Activated CD8-positive, alpha-beta T cell treated with anti-CD3 and anti-CD28 coated beads, Interleukin-2, amount 10 ng/mL, durations not matched to agents 7 days and 5 days (primary cell): ENCODE data around the gene ABI1. TPM values are rescaled to one million over a fixed set of nuclear protein-coding genes. Genes with fewer than 3 reads are reported as not detected.
A peak's percentile ranks its signal among the peaks of the same experiment; 100 is the strongest.
"Not testable (repeated sequence)": the region's sequence is repeated elsewhere in the genome, so short reads cannot be mapped to it uniquely, and the experiment has no call there.

Experiments
- ATAC-seq: fragments of 150-1000 bp; cut with Tn5 transposase; one replicate; pipeline ENCODE4 v1.10.0; 2021; ENCODE audit warnings: moderate library complexity
- CTCF ChIA-PET: fragments of 350-600 bp; sonication (Branson Sonifier 250); formaldehyde crosslinking; loops from one replicate; lab custom pipeline; 2021; ENCODE audit warnings: antibody characterized with exemption; lab: Charles Lee
- POLR2A ChIA-PET: fragments of 350-600 bp; sonication (Branson Sonifier 250); formaldehyde crosslinking; loops from one replicate; lab custom pipeline; 2021; ENCODE audit warnings: antibody characterized with exemption; lab: Charles Lee
- DNase-seq: peaks from one replicate; pipeline ENCODE4 v3.0.0-alpha.2; 2020
- H3K27ac Mint-ChIP-seq: one replicate; pipeline ENCODE4 v1.8.0; 2021; ENCODE audit warnings: mild to moderate bottlenecking, mixed read lengths
- H3K27me3 Mint-ChIP-seq: one replicate; pipeline ENCODE4 v1.8.0; 2021; ENCODE audit warnings: low read depth, mixed read lengths
- H3K36me3 Mint-ChIP-seq: one replicate; pipeline ENCODE4 v1.8.0; 2021; ENCODE audit warnings: low read depth, mixed read lengths
- H3K4me1 Mint-ChIP-seq: one replicate; pipeline ENCODE4 v1.8.0; 2021; ENCODE audit warnings: low read depth, mixed read lengths
- H3K4me3 Mint-ChIP-seq: one replicate; pipeline ENCODE4 v1.8.0; 2021; ENCODE audit warnings: mild to moderate bottlenecking, mixed read lengths
- H3K9me3 Mint-ChIP-seq: one replicate; pipeline ENCODE4 v1.8.0; 2022; ENCODE audit warnings: mixed read lengths; ENCODE audit not compliant: insufficient read depth
- total RNA-seq, 2 experiments: library from RNA; stranded (reverse); gene quantifications; one replicate each; pipeline ENCODE4 v1.2.3, GENCODE V29; 2021

Gene ABI1
- total RNA-seq = 10 to 100 TPM; 46.9 to 49.7 TPM

DNA sequence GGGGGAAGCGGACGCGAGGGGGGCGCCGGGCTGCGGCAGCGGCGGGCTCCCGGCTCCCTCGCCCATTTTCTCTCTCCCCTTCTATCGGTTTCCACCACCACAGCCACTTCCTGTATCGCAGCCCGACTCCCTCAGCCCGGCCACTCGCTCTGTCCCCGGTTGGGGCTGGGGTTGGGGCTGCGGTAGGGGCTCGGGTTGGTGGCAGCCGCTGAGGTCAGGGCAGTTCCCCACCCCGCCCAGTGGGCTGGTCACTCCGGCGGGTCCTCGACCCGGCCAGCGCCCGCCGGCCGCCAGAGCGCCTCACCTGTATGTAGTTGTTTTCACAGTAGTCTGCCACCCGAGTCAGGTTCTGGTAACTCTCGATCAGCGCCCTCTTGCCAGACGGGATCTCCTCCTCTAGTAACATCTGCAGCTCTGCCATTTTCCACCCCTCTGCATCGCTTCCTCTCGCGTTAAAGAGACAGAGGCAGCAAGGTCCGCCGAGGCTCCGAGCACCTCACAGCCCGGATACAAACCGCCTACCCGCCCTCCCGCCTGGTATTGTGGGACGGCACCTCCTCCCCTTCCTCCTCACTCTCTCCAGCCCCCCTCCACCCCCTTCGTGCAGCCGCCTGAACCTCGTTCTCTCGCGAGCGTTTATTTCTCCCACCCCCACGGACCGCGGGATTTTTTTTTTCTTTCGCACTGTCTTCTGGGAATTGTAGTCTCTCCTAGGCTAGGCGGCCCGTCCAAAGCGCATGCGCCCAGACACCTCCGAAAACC lies at the start of gene ABI1:
Gene ABI1 (minus strand): TSS at position 516 of the 762 bp plus-strand sequence. CDS start 95 bp downstream, at position 421.
- Mint-ChIP-seq H3K36me3 (peaks cover 11% of the 10 kb centered on the region), H3K27me3 (peaks cover 10% of the 10 kb centered on the region), H3K4me1 (peaks cover 30% of the 10 kb centered on the region), H3K4me3 (peak within 1 kb of the TSS; percentile 95), H3K27ac (peak within 1 kb of the TSS; percentile 100), H3K9me3 (no peaks in the 10 kb centered on the region)
- ATAC-seq (peak; percentile 90), DNase-seq (peak; percentile 99)
- ChIA-PET CTCF (interaction anchor here (0.6 to 2.3 kb wide), 17 partner anchors 10 to 525 kb away, joined by 3 to 23 read pairs (median 4); partner anchors contain the start of gene PDSS1), POLR2A (interaction anchor here (0.5 to 1.6 kb wide), 6 partner anchors 10 to 294 kb away, joined by 3 to 6 read pairs (median 4); partner anchors contain the start of genes PDSS1 and YME1L1)

- H3K27me3 Mint-ChIP-seq = no peaks in the 10 kb centered on the region
- H3K36me3 Mint-ChIP-seq = no peaks in the 10 kb centered on the region
- CTCF ChIA-PET = interaction anchor here (1.0 kb wide), 1 partner anchor 306 kb away, joined by 3 read pairs; no protein-coding TSS in a partner anchor
- H3K4me3 Mint-ChIP-seq = no peak overlapping the region
- H3K4me1 Mint-ChIP-seq = peaks cover 4% of the 10 kb centered on the region
- H3K9me3 Mint-ChIP-seq = no peaks in the 10 kb centered on the region
- no peak for DNase-seq
- no peak overlapping the region for H3K27ac Mint-ChIP-seq
- no peak for ATAC-seq
- POLR2A ChIA-PET = no interaction called here
Observed at GRCh38 chr10:26909753-26910152, 49.0 kb upstream of the ABI1 start.

- CTCF ChIA-PET, H3K36me3 Mint-ChIP-seq, H3K27me3 Mint-ChIP-seq, DNase-seq, H3K9me3 Mint-ChIP-seq, H3K4me1 Mint-ChIP-seq, ATAC-seq, H3K27ac Mint-ChIP-seq, H3K4me3 Mint-ChIP-seq, POLR2A ChIA-PET: not testable (repeated sequence)
Observed at GRCh38 chr10:26905253-26905781, 44.6 kb upstream of the ABI1 start.

DNA sequence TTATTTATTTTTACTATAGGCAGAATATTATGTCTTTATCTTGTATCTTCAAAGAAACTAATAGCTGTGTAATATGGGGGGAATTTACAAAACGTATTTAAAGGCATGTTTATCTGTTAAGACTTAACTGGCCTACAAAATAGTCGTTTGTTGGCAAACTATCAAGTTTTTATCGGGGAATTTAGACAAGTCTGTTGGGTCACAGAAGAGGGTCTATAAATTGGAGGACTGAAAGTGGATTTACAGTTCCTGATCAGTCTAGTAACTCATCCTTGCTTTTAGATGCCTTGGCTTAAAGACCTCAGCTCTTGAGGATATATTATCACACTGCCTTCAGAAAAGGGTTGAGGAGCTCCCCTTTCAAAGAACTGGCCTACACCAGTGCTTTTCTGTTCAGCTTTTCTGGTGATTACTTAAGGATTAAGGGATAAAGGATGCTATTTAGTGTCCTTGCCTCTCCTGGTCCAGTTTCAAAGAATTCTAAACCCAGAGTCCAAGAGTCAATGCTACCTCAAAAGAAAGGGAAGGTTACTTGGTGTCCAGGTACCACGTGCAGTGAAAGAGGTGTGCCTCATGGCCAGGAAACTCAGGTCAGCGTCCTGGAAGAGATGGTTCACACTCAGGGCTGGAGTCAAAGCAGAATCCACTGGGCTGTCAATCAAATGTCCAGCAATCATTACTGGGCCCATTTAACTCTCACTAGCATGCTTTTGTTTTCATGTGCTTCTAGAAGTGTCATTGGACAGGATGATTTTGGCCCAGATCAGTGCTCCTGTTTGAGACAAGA lies 42.9 kb upstream of the ABI1 start:
- H3K9me3 Mint-ChIP-seq = no peaks in the 10 kb centered on the region
- no peak overlapping the region for H3K27ac Mint-ChIP-seq

DNA sequence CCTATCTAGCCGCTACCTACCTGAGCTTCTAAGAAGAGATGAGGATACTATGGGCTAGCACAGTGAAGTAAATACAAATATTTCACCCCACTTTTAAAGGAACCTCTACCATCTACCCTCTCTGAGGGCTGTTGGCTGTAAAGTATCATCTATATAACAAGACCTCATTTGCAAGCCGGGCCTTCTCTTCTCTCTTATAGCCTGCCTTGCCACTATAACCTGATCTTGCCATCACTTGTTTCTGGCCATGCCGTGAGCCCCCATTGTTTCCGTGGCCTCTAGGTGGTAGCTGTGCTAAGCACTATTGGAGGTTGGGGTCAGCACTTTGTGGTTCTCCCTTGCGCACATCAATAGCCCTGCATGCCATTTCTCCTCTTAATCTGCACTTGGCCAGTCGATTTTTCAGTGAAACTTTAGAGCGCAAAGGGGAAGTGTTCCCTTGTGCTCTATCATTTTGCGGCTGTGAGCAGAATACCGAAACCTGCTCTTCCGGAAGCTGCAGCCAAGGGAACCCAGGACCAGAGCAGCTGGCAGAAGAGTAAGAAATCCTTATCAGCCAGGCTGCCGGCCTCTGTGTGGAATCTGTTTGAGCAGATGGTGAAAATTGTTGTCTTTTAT lies 31.7 kb upstream of the ABI1 start:
- H3K4me3 Mint-ChIP-seq, ATAC-seq, H3K9me3 Mint-ChIP-seq, H3K4me1 Mint-ChIP-seq, H3K27ac Mint-ChIP-seq, H3K27me3 Mint-ChIP-seq, DNase-seq, POLR2A ChIA-PET, H3K36me3 Mint-ChIP-seq, CTCF ChIA-PET: not testable (repeated sequence)

More for the DNA sequence above, 42.9 kb upstream of the ABI1 start:
- POLR2A ChIA-PET = no interaction called here
- H3K4me3 Mint-ChIP-seq = no peak overlapping the region
- no peaks in the 10 kb centered on the region for H3K4me1 Mint-ChIP-seq
- ATAC-seq (no peak), DNase-seq (no peak)
- H3K36me3 Mint-ChIP-seq = no peaks in the 10 kb centered on the region
- CTCF ChIA-PET = no interaction called here
- peaks cover 3% of the 10 kb centered on the region for H3K27me3 Mint-ChIP-seq

- Mint-ChIP-seq H3K27ac (no peak overlapping the region), H3K36me3 (no peaks in the 10 kb centered on the region), H3K27me3 (peaks cover 5% of the 10 kb centered on the region), H3K9me3 (peaks cover 6% of the 10 kb centered on the region), H3K4me1 (no peaks in the 10 kb centered on the region), H3K4me3 (no peak overlapping the region)
- DNase-seq = peak; percentile 66
- peak; percentile 53 for ATAC-seq
- ChIA-PET CTCF (interaction anchor here (0.9 kb wide), 1 partner anchor 263 kb away, joined by 3 read pairs; the partner anchor contains the start of gene YME1L1), POLR2A (no interaction called here)
Observed at GRCh38 chr10:26890956-26891355, 30.2 kb upstream of the ABI1 start.

DNA sequence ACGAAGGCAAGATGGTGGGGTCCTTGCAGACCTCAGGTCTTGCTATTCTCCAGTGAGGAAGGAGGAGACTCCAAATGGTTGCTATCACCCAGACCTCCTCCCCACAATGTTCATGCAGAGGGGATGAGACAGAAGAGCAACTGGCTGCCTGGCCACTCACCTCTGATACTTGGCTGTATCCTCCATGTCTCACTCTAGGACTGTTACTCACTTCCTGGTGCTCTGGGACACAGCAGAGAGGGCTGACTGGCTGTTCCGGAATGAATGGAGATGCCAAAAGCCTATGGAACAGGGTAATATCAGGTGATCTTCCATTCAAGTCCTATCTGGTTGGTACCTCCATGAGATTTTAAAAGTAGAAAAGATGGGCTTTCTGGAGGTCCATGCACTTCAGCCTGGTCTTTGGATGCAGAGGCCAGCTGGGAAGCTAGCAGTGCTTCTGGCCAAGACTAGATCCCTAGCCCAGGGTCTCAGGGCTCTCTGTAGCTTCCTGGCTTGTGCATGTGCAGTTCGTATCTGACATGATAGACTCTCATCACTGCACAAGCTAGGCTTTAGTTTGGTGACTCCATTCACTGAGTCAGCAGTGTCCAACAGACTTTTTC lies 27.0 kb upstream of the ABI1 start:
- DNase-seq (no peak), ATAC-seq (no peak)
- ChIA-PET CTCF (no interaction called here), POLR2A (no interaction called here)
- no peaks in the 10 kb centered on the region for H3K4me1 Mint-ChIP-seq
- H3K27me3 Mint-ChIP-seq = peaks cover 10% of the 10 kb centered on the region
- no peaks in the 10 kb centered on the region for H3K36me3 Mint-ChIP-seq
- H3K27ac Mint-ChIP-seq = no peak overlapping the region
- H3K4me3 Mint-ChIP-seq = no peak overlapping the region
- peaks cover 3% of the 10 kb centered on the region for H3K9me3 Mint-ChIP-seq

DNA sequence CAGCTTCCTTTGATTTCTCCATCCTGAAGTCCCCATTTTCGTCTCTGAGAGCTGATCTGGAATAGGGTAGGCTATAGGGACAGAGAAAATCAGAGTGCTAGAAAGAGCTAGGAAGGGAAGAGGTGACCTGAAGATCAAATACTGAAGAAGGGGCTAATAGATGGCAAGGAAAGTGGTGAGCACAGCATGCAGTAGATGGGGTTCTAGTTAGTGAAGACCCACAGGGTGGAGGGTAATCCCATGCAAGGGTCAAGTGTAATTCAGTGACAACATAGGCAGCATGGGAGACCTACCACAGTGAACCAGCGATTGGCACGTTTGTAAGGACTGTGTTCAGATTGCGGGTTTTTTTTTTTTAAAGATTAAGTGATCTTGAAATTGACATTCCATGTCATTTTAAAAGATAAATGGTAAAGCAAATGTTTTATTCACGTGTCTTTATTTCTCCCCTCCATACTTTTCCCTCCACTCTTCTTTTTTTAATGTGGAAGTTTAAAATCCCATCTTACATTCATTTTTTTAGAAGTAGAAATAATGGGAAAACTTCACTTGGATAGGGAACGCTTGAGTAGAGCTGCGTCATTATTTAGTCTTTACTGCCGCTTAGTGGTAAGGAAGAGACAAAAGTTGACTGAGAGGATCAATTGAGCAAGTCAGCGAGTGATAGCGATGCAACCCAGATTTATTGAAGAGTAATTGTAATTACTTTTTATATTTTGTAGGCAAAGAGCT lies 21.0 kb upstream of the ABI1 start:
- ChIA-PET CTCF (interaction anchor here (0.7 to 6.5 kb wide), 20 partner anchors 12 to 736 kb away, joined by 3 to 105 read pairs (median 5); partner anchors contain the start of gene ABI1), POLR2A (interaction anchor here (1.0 kb wide), 1 partner anchor 156 kb away, joined by 3 read pairs; no protein-coding TSS in a partner anchor)
- Mint-ChIP-seq H3K4me1 (no peaks in the 10 kb centered on the region), H3K27ac (no peak overlapping the region), H3K9me3 (no peaks in the 10 kb centered on the region), H3K27me3 (peaks cover 18% of the 10 kb centered on the region), H3K4me3 (no peak overlapping the region), H3K36me3 (no peaks in the 10 kb centered on the region)
- DNase-seq = no peak
- peak; percentile 76 for ATAC-seq

- no peaks in the 10 kb centered on the region for H3K4me1 Mint-ChIP-seq
- CTCF ChIA-PET = interaction anchor here (3.1 to 6.5 kb wide), 2 partner anchors 18 to 152 kb away, joined by 23 to 105 read pairs; partner anchors contain the start of gene ABI1
Observed at GRCh38 chr10:26879744-26880143, 19.0 kb upstream of the ABI1 start.

GRCh38 chr10:26870766-26871165 lies 10.0 kb upstream of the ABI1 start:
- Mint-ChIP-seq H3K4me3 (no peak overlapping the region), H3K27me3 (peaks cover 14% of the 10 kb centered on the region), H3K36me3 (no peaks in the 10 kb centered on the region), H3K27ac (no peak overlapping the region), H3K4me1 (peaks cover 6% of the 10 kb centered on the region), H3K9me3 (no peaks in the 10 kb centered on the region)
- CTCF ChIA-PET = interaction anchor here (1.8 to 5.3 kb wide), 4 partner anchors 8 to 145 kb away, joined by 5 to 24 read pairs (median 15); partner anchors contain the start of gene ABI1
- DNase-seq = no peak
- POLR2A ChIA-PET = interaction anchor here (0.9 kb wide), 1 partner anchor 11 kb away, joined by 4 read pairs; no protein-coding TSS in a partner anchor
- no peak for ATAC-seq

More at GRCh38 chr10:26879744-26880143, 19.0 kb upstream of the ABI1 start:
- POLR2A ChIA-PET = interaction anchor here (0.6 kb wide), 1 partner anchor 340 kb away, joined by 3 read pairs; no protein-coding TSS in a partner anchor
- ATAC-seq (no peak), DNase-seq (no peak)
- no peak overlapping the region for H3K27ac Mint-ChIP-seq
- H3K36me3 Mint-ChIP-seq = no peaks in the 10 kb centered on the region
- H3K4me3 Mint-ChIP-seq = no peak overlapping the region
- peaks cover 18% of the 10 kb centered on the region for H3K27me3 Mint-ChIP-seq
- H3K9me3 Mint-ChIP-seq = no peaks in the 10 kb centered on the region
